Astrocyte (in vitro differentiated cells and primary cell): ENCODE results near the gene NDUFAB1. TPM values are rescaled to one million over a fixed set of nuclear protein-coding genes. Genes with fewer than 3 reads are reported as not detected.

ENCODE experiments used
- DNase-seq: peaks from one replicate; pipeline ENCODE4 v3.0.0-alpha.2; 2010; ENCODE audit warnings: low read depth
- FAIRE-seq: peaks from 2 replicates; lab custom pipeline; 2011; peaks lifted over from hg19 to GRCh38; lab: Jason Lieb, UNC
- H2AFZ ChIP-seq: 2 replicates; pipeline ENCODE4 v1.6.0; 2012; ENCODE audit warnings: low read depth, low read length, inconsistent platforms
- H3K27ac ChIP-seq: 2 replicates; pipeline ENCODE4 v1.5.1; 2011; ENCODE audit warnings: low read depth, low read length, inconsistent platforms
- H3K27me3 ChIP-seq: 2 replicates; pipeline ENCODE4 v1.6.0; 2011; ENCODE audit warnings: low read length, inconsistent platforms; ENCODE audit not compliant: insufficient read depth
- H3K36me3 ChIP-seq: 2 replicates; pipeline ENCODE4 v1.5.1; 2011; ENCODE audit warnings: low read length, inconsistent platforms; ENCODE audit not compliant: insufficient read depth
- H3K4me1 ChIP-seq: 2 replicates; pipeline ENCODE4 v1.5.1; 2011; ENCODE audit warnings: low read length, inconsistent platforms; ENCODE audit not compliant: insufficient read depth
- H3K4me2 ChIP-seq: 2 replicates; pipeline ENCODE4 v1.6.0; 2012; ENCODE audit warnings: low read length, inconsistent platforms
- H3K4me3 ChIP-seq: 2 replicates; pipeline ENCODE4 v1.5.1; 2011; ENCODE audit warnings: low read depth, mild to moderate bottlenecking, low read length, inconsistent platforms; ENCODE audit not compliant: insufficient read depth
- H3K79me2 ChIP-seq: 2 replicates; pipeline ENCODE4 v1.6.0; 2012; ENCODE audit warnings: mild to moderate bottlenecking, low read length, inconsistent platforms; ENCODE audit not compliant: insufficient read depth
- H3K9ac ChIP-seq: 2 replicates; pipeline ENCODE4 v1.6.0; 2012; ENCODE audit warnings: mild to moderate bottlenecking, low read length, inconsistent platforms
- H3K9me3 ChIP-seq: 2 replicates; pipeline ENCODE4 v1.5.1; 2012; ENCODE audit warnings: low read depth, mild to moderate bottlenecking, low read length, inconsistent platforms; ENCODE audit not compliant: insufficient read depth
- H4K20me1 ChIP-seq: 2 replicates; pipeline ENCODE4 v1.6.0; 2012; ENCODE audit warnings: low read length, inconsistent platforms; ENCODE audit not compliant: insufficient read depth
- H3K27ac Mint-ChIP-seq: one replicate; pipeline ENCODE4 v1.8.0; 2021; ENCODE audit warnings: mild to moderate bottlenecking, mixed read lengths; ENCODE audit not compliant: unreplicated experiment
- H3K27me3 Mint-ChIP-seq: one replicate; pipeline ENCODE4 v1.8.0; 2021; ENCODE audit warnings: low read depth, mixed read lengths; ENCODE audit not compliant: unreplicated experiment
- H3K36me3 Mint-ChIP-seq: one replicate; pipeline ENCODE4 v1.8.0; 2021; ENCODE audit warnings: low read depth, mixed read lengths; ENCODE audit not compliant: unreplicated experiment
- H3K4me1 Mint-ChIP-seq: one replicate; pipeline ENCODE4 v1.8.0; 2021; ENCODE audit warnings: low read depth, mixed read lengths; ENCODE audit not compliant: unreplicated experiment
- H3K4me3 Mint-ChIP-seq: one replicate; pipeline ENCODE4 v1.8.0; 2021; ENCODE audit warnings: mild to moderate bottlenecking, moderate library complexity, mixed read lengths; ENCODE audit not compliant: unreplicated experiment
- H3K9me3 Mint-ChIP-seq: one replicate; pipeline ENCODE4 v1.8.0; 2021; ENCODE audit warnings: mild to moderate bottlenecking, mixed read lengths; ENCODE audit not compliant: unreplicated experiment
- EZH2 ChIP-seq: IDR thresholded peaks from 2 replicates; pipeline ENCODE4 v1.6.1; 2012; ENCODE audit warnings: mild to moderate bottlenecking, low read length, inconsistent platforms; ENCODE audit not compliant: insufficient read depth
- total RNA-seq: library from RNA; stranded (reverse); gene quantifications from 2 replicates; pipeline ENCODE4 v1.2.1, GENCODE V29; 2021
- TF ChIP-seq, protein P1 (sequence below): IDR thresholded peaks from 2 replicates; pipeline ENCODE4 v1.5.1; 2011; ENCODE audit warnings: low read depth, mild to moderate bottlenecking, inconsistent platforms, low read length, moderate library complexity; ENCODE audit not compliant: insufficient read depth

The NDUFAB1 gene
- total RNA-seq, 1 donor from 2014 or later: 92.5 TPM

DNA sequence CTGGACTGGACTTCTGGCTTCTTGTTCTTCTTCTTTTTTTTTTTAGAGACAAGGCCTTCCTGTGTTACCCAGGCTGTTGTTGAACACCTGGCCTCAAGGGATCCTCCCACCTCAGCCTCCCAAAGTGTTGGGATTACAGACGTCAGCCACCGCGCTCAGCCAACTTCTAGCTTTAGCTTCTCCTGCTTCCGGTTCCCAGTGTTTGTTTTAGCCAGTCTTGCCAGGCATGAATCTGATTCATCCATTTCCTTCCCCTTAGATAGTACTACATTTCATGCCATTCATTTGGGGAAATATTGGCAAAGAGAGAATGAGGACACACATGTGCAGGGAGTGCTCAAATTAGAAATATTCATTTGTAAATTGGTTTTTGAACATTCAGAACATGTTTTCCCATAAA is 12.1 kb upstream of the NDUFAB1 start:
- Histone ChIP-seq H3K4me2 (peak overlapping the region; percentile 40), H3K27me3 (no peaks in the 10 kb centered on the region), H3K79me2 (no peaks in the 10 kb centered on the region), H3K9me3 (no peaks in the 10 kb centered on the region), H3K36me3 (peaks cover 8% of the 10 kb centered on the region), H3K4me3 (no peak overlapping the region), H2AFZ (peak overlapping the region; percentile 8), H3K4me1 (peaks cover 5% of the 10 kb centered on the region), H4K20me1 (no peaks in the 10 kb centered on the region), H3K27ac (no peak overlapping the region), H3K9ac (no peak overlapping the region)
- no peak overlapping the region for H3K4me3 Mint-ChIP-seq
- H3K27me3 Mint-ChIP-seq: no peaks in the 10 kb centered on the region
- peak overlapping the region; percentile 36 for H3K27ac Mint-ChIP-seq
- no peaks in the 10 kb centered on the region for H3K9me3 Mint-ChIP-seq
- no peak for TF ChIP-seq EZH2
- TF ChIP-seq, protein P1, sequence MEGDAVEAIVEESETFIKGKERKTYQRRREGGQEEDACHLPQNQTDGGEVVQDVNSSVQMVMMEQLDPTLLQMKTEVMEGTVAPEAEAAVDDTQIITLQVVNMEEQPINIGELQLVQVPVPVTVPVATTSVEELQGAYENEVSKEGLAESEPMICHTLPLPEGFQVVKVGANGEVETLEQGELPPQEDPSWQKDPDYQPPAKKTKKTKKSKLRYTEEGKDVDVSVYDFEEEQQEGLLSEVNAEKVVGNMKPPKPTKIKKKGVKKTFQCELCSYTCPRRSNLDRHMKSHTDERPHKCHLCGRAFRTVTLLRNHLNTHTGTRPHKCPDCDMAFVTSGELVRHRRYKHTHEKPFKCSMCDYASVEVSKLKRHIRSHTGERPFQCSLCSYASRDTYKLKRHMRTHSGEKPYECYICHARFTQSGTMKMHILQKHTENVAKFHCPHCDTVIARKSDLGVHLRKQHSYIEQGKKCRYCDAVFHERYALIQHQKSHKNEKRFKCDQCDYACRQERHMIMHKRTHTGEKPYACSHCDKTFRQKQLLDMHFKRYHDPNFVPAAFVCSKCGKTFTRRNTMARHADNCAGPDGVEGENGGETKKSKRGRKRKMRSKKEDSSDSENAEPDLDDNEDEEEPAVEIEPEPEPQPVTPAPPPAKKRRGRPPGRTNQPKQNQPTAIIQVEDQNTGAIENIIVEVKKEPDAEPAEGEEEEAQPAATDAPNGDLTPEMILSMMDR: no peak
- peak; percentile 60 for DNase-seq
- H3K36me3 Mint-ChIP-seq: peaks cover 5% of the 10 kb centered on the region
- no peak for FAIRE-seq
- peaks cover 8% of the 10 kb centered on the region for H3K4me1 Mint-ChIP-seq

GRCh38 chr16:23607726-23608125 is 11.6 kb upstream of the NDUFAB1 start:
- peak overlapping the region; percentile 40 for H3K4me2 ChIP-seq
- no peak overlapping the region for H3K27ac ChIP-seq
- H3K9ac ChIP-seq: no peak overlapping the region
- peaks cover 8% of the 10 kb centered on the region for H3K36me3 ChIP-seq
- no peak overlapping the region for H3K4me3 ChIP-seq
- H3K27me3 ChIP-seq: no peaks in the 10 kb centered on the region
- DNase-seq (no peak), FAIRE-seq (no peak)
- H3K79me2 ChIP-seq: no peaks in the 10 kb centered on the region
- Mint-ChIP-seq H3K36me3 (peaks cover 5% of the 10 kb centered on the region), H3K4me1 (peaks cover 8% of the 10 kb centered on the region), H3K27ac (peak overlapping the region; percentile 36), H3K4me3 (no peak overlapping the region), H3K9me3 (no peaks in the 10 kb centered on the region), H3K27me3 (no peaks in the 10 kb centered on the region)
- peaks cover 5% of the 10 kb centered on the region for H3K4me1 ChIP-seq
- H3K9me3 ChIP-seq: no peaks in the 10 kb centered on the region
- H2AFZ ChIP-seq: no peak overlapping the region
- TF ChIP-seq, protein P1: no peak
- no peak for TF ChIP-seq EZH2
- no peaks in the 10 kb centered on the region for H4K20me1 ChIP-seq

GRCh38 chr16:23597003-23597756 is 1.1 kb upstream of the NDUFAB1 start:
- FAIRE-seq: no peak
- Mint-ChIP-seq H3K27ac (no peak overlapping the region), H3K4me3 (peak overlapping the region; percentile 45), H3K9me3 (no peaks in the 10 kb centered on the region), H3K36me3 (peaks cover 5% of the 10 kb centered on the region), H3K27me3 (no peaks in the 10 kb centered on the region), H3K4me1 (peaks cover 2% of the 10 kb centered on the region)
- peaks cover 22% of the 10 kb centered on the region for H4K20me1 ChIP-seq
- no peak overlapping the region for H3K9ac ChIP-seq
- H3K27me3 ChIP-seq: no peaks in the 10 kb centered on the region
- peaks cover 6% of the 10 kb centered on the region for H3K4me1 ChIP-seq
- TF ChIP-seq EZH2: no peak
- no peaks in the 10 kb centered on the region for H3K9me3 ChIP-seq
- H3K27ac ChIP-seq: no peak overlapping the region
- H3K36me3 ChIP-seq: peaks cover 13% of the 10 kb centered on the region
- H3K4me3 ChIP-seq: no peak overlapping the region
- DNase-seq: no peak
- no peak overlapping the region for H3K4me2 ChIP-seq
- peaks cover 40% of the 10 kb centered on the region for H3K79me2 ChIP-seq
- H2AFZ ChIP-seq: no peak overlapping the region
